H1 (cell line): Measurements from ENCODE around the gene LINC01488. TPM values are rescaled to one million over a fixed set of nuclear protein-coding genes. Genes with fewer than 3 reads are reported as not detected.
A peak's percentile ranks its signal among the peaks of the same experiment; 100 is the strongest.

ENCODE experiments used
- CTCF ChIA-PET: fragments of 300-600 bp; sonication (Branson Sonifier 250); formaldehyde crosslinking; loops from one replicate; lab custom pipeline; 2021; ENCODE audit not compliant: partially characterized antibody; lab: Charles Lee
- POLR2A ChIA-PET: fragments of 300-600 bp; sonication (Branson Sonifier 250); formaldehyde crosslinking; loops from one replicate; lab custom pipeline; 2021; ENCODE audit warnings: inconsistent platforms; ENCODE audit not compliant: partially characterized antibody; lab: Charles Lee
- DNase-seq, 2 experiments: peaks; one replicate each; pipeline versions ENCODE4 v3.0.0 to v3.0.0-alpha.2; 2010 to 2022; ENCODE audit warnings: low spot score in 2 of 2, low read depth in 1 of 2, mixed read lengths in 1 of 2
- FAIRE-seq: peaks from 2 replicates; lab custom pipeline; 2011; peaks lifted over from hg19 to GRCh38; lab: Jason Lieb, UNC
- H2AFZ ChIP-seq: 2 replicates; pipeline ENCODE4 v1.8.1; 2012; ENCODE audit warnings: low read length, inconsistent platforms
- H2AK5ac ChIP-seq: 2 replicates; pipeline ENCODE4 v1.6.1; 2013; ENCODE audit warnings: low read depth, low read length
- H2BK120ac ChIP-seq: replicated peaks from 2 replicates; pipeline ENCODE3; 2013; ENCODE audit warnings: low read depth, low read length, inconsistent platforms
- H2BK12ac ChIP-seq: 2 replicates; pipeline ENCODE4 v1.6.1; 2013; ENCODE audit warnings: low read depth, low read length
- H2BK15ac ChIP-seq: 2 replicates; pipeline ENCODE4 v1.6.1; 2013; ENCODE audit warnings: low read length
- H2BK20ac ChIP-seq: 2 replicates; pipeline ENCODE4 v1.6.1; 2013; ENCODE audit warnings: low read length
- H2BK5ac ChIP-seq: 2 replicates; pipeline ENCODE4 v1.6.1; 2013; ENCODE audit warnings: low read depth, low read length
- H3K14ac ChIP-seq: 2 replicates; pipeline ENCODE4 v1.6.1; 2013; ENCODE audit warnings: inconsistent platforms; ENCODE audit not compliant: insufficient read length
- H3K18ac ChIP-seq: 2 replicates; pipeline ENCODE4 v1.6.1; 2013; ENCODE audit warnings: low read length; ENCODE audit errors: extremely low read depth
- H3K23ac ChIP-seq: 2 replicates; pipeline ENCODE4 v1.6.1; 2013; ENCODE audit warnings: inconsistent platforms; ENCODE audit not compliant: insufficient read length
- H3K23me2 ChIP-seq: 2 replicates; pipeline ENCODE4 v1.6.1; 2013; ENCODE audit warnings: low read depth, low read length
- H3K27ac ChIP-seq: 2 replicates; pipeline ENCODE4 v1.6.1; 2011; ENCODE audit warnings: low read depth, low read length, inconsistent platforms
- H3K27me3 ChIP-seq, 4 experiments: replicated peaks in 1 of 4; 1 replicate in 1 of 4; 2 replicates in 3 of 4; pipeline versions ENCODE4 v1.6.1 to v1.8.1; 2011 to 2013; ENCODE audit warnings: low read length in 3 of 4, mild to moderate bottlenecking in 3 of 4, inconsistent platforms in 2 of 4, mixed read lengths in 2 of 4, moderate library complexity in 1 of 4; ENCODE audit not compliant: control insufficient read depth in 3 of 4, insufficient read depth in 3 of 4; ENCODE audit errors: extremely low read depth in 1 of 4
- H3K36me3 ChIP-seq, 4 experiments: 2 replicates each; pipeline versions ENCODE4 v1.6.1 to v1.8.1; 2011 to 2013; ENCODE audit warnings: mild to moderate bottlenecking in 4 of 4, low read length in 3 of 4, moderate library complexity in 2 of 4, control low read depth in 1 of 4, inconsistent platforms in 1 of 4; ENCODE audit not compliant: insufficient read depth in 4 of 4, control insufficient read depth in 2 of 4
- H3K4ac ChIP-seq: replicated peaks from 2 replicates; pipeline ENCODE3; 2013; ENCODE audit warnings: low read length, low read depth, mixed read lengths, inconsistent platforms; ENCODE audit not compliant: insufficient read length
- H3K4me1 ChIP-seq, 4 experiments: replicated peaks in 1 of 4; 1 replicate in 1 of 4; 2 replicates in 3 of 4; pipeline versions ENCODE4 v1.6.1 to v1.8.1; 2011 to 2013; ENCODE audit warnings: low read length in 3 of 4, inconsistent platforms in 2 of 4, mixed read lengths in 1 of 4; ENCODE audit not compliant: insufficient read depth in 4 of 4, control insufficient read depth in 3 of 4
- H3K4me2 ChIP-seq, 2 experiments: 2 replicates each; pipeline versions ENCODE4 v1.6.1 to v1.8.1; 2011 to 2013; ENCODE audit warnings: low read depth in 2 of 2, low read length in 2 of 2, control low read depth in 1 of 2, inconsistent platforms in 1 of 2, mild to moderate bottlenecking in 1 of 2; ENCODE audit not compliant: insufficient read depth in 1 of 2
- H3K4me3 ChIP-seq, 4 experiments: fragments of 200-600, 300-600 bp in 1 of 4; sonication (generic), shearing (Covaris generic), sonication (Bioruptor Twin) in 1 of 4; 2 replicates each; pipeline versions ENCODE4 v1.5.1 to v1.8.1; 2011 to 2016; ENCODE audit warnings: low read length in 4 of 4, low read depth in 3 of 4, control low read depth in 2 of 4, inconsistent platforms in 2 of 4, mild to moderate bottlenecking in 2 of 4, mixed read lengths in 1 of 4, moderate library complexity in 1 of 4; ENCODE audit not compliant: insufficient read depth in 2 of 4; ENCODE audit errors: extremely low read depth in 1 of 4
- H3K56ac ChIP-seq: replicated peaks from 2 replicates; pipeline ENCODE3; 2013; ENCODE audit warnings: low read depth, mild to moderate bottlenecking, mixed read lengths, low read length, inconsistent platforms; ENCODE audit not compliant: insufficient read length
- H3K79me1 ChIP-seq: 2 replicates; pipeline ENCODE4 v1.6.1; 2013; ENCODE audit warnings: low read depth, low read length, control low read depth
- H3K79me2 ChIP-seq, 2 experiments: 2 replicates each; pipeline versions ENCODE4 v1.6.1 to v1.8.1; 2012 to 2013; ENCODE audit warnings: low read length in 2 of 2, mild to moderate bottlenecking in 2 of 2, inconsistent platforms in 1 of 2; ENCODE audit not compliant: insufficient read depth in 2 of 2, control insufficient read depth in 1 of 2
- H3K9ac ChIP-seq, 4 experiments: replicated peaks in 1 of 4; 1 replicate in 1 of 4; 2 replicates in 3 of 4; pipeline versions ENCODE4 v1.6.1 to v1.8.1; 2011 to 2013; ENCODE audit warnings: low read depth in 3 of 4, low read length in 3 of 4, control low read depth in 2 of 4, mild to moderate bottlenecking in 2 of 4, moderate library complexity in 2 of 4, inconsistent platforms in 1 of 4; ENCODE audit errors: extremely low read depth in 1 of 4
- H3K9me3 ChIP-seq, 2 experiments: 2 replicates each; pipeline versions ENCODE4 v1.6.1 to v1.8.1; 2012 to 2013; ENCODE audit warnings: mild to moderate bottlenecking in 2 of 2, moderate library complexity in 2 of 2, control low read depth in 1 of 2, inconsistent platforms in 1 of 2, low read depth in 1 of 2, low read length in 1 of 2, mixed read lengths in 1 of 2; ENCODE audit not compliant: insufficient read depth in 2 of 2
- H4K20me1 ChIP-seq, 2 experiments: replicated peaks in 1 of 2; 2 replicates each; pipeline versions ENCODE3 to v1.8.1; 2011 to 2013; ENCODE audit warnings: inconsistent platforms in 2 of 2, low read length in 2 of 2, mild to moderate bottlenecking in 1 of 2; ENCODE audit not compliant: insufficient read depth in 2 of 2, control insufficient read depth in 1 of 2
- H4K5ac ChIP-seq: 2 replicates; pipeline ENCODE4 v1.6.1; 2013; ENCODE audit warnings: low read length, low read depth, mixed read lengths, inconsistent platforms; ENCODE audit not compliant: insufficient read length
- H4K8ac ChIP-seq: 2 replicates; pipeline ENCODE4 v1.8.0; 2013; ENCODE audit warnings: mild to moderate bottlenecking, moderate library complexity, low read length, inconsistent platforms; ENCODE audit not compliant: insufficient read depth; ENCODE audit errors: extremely low read depth
- H4K91ac ChIP-seq: replicated peaks from 2 replicates; pipeline ENCODE3; 2013; ENCODE audit warnings: low read length, mixed read lengths, inconsistent platforms; ENCODE audit not compliant: insufficient read length
- CTBP2 ChIP-seq: IDR thresholded peaks from 2 replicates; pipeline ENCODE4 v1.7.0; 2011; ENCODE audit warnings: borderline replicate concordance, mild to moderate bottlenecking, moderate library complexity, mixed read lengths, low read length; ENCODE audit not compliant: insufficient read depth, insufficient read length
- E2F6 ChIP-seq: IDR thresholded peaks from 2 replicates; pipeline ENCODE4 v1.6.1; 2012; ENCODE audit warnings: inconsistent platforms
- FOSL1 ChIP-seq: IDR thresholded peaks from 2 replicates; pipeline ENCODE4 v1.6.1; 2011; ENCODE audit warnings: mild to moderate bottlenecking, low read depth, low read length, moderate library complexity; ENCODE audit not compliant: insufficient read depth
- JUND ChIP-seq: IDR thresholded peaks from 2 replicates; pipeline ENCODE4 v1.6.1; 2011; ENCODE audit warnings: mild to moderate bottlenecking, improper control_type of control experiment, low read length
- KDM1A ChIP-seq: fragments of 200-600, 300-600 bp; sonication (generic); IDR thresholded peaks from 2 replicates; pipeline ENCODE4 v1.7.1; 2016; ENCODE audit warnings: mild to moderate bottlenecking, low read length, borderline replicate concordance
- KDM5A ChIP-seq: fragments of 200-600 bp; IDR thresholded peaks from 2 replicates; pipeline ENCODE4 v1.7.1; 2012; ENCODE audit warnings: mild to moderate bottlenecking, low read length, inconsistent platforms, mixed read lengths
- RAD21 ChIP-seq, 2 experiments: IDR thresholded peaks in 1 of 2; conservative IDR thresholded peaks in 1 of 2; 2 replicates each; pipeline ENCODE4 v1.6.1; 2011; ENCODE audit warnings: low read depth in 2 of 2, low read length in 2 of 2, improper control_type of control experiment in 1 of 2, inconsistent platforms in 1 of 2, mild to moderate bottlenecking in 1 of 2, moderate library complexity in 1 of 2
- RBBP5 ChIP-seq: IDR thresholded peaks from 2 replicates; pipeline ENCODE4 v1.7.1; 2012; ENCODE audit warnings: low read depth, mild to moderate bottlenecking, inconsistent platforms, low read length, moderate library complexity, borderline replicate concordance
- SIRT6 ChIP-seq: IDR thresholded peaks from one replicate; pipeline ENCODE4 v1.7.1; 2012; ENCODE audit warnings: low read length, inconsistent platforms
- SIX5 ChIP-seq: IDR thresholded peaks from 2 replicates; pipeline ENCODE4 v1.6.1; 2011; ENCODE audit warnings: mild to moderate bottlenecking, low read depth, low read length
- SP1 ChIP-seq: IDR thresholded peaks from 2 replicates; pipeline ENCODE4 v1.6.1; 2011; ENCODE audit warnings: low read depth, low read length
- SP2 ChIP-seq: IDR thresholded peaks from 2 replicates; pipeline ENCODE4 v1.6.1; 2012; ENCODE audit warnings: mild to moderate bottlenecking, low read length, inconsistent platforms
- SRF ChIP-seq: IDR thresholded peaks from 2 replicates; pipeline ENCODE4 v1.6.1; 2011; ENCODE audit warnings: mild to moderate bottlenecking, low read depth, low read length, moderate library complexity
- TBP ChIP-seq: IDR thresholded peaks from 2 replicates; pipeline ENCODE4 v1.6.1; 2011; ENCODE audit warnings: low read depth, low read length, improper control_type of control experiment
- whole genome bisulfite sequencing, 2 experiments: shearing (Covaris generic) in 1 of 2; methylation state at CpG; one replicate each; pipeline versions ENCODE4 v1.1.6 to v1.1.7; 2013 to 2015; ENCODE audit warnings: low lambda C conversion rate in 2 of 2, mixed read lengths in 2 of 2, inconsistent platforms in 1 of 2, low coverage in 1 of 2, missing lambda C conversion rate in 1 of 2; ENCODE audit not compliant: insufficient replicate concordance in 2 of 2, insufficient coverage in 1 of 2, insufficient read length in 1 of 2; ENCODE audit errors: extremely low coverage in 1 of 2, missing lambda C conversion rate in 1 of 2; 5-methylcytosine and 5-hydroxymethylcytosine counted together
- polyA plus RNA-seq, 7 experiments: library from polyadenylated mRNA; depleted of rRNA in 3 of 7; stranded (reverse) in 5 of 7; unstranded in 2 of 7; fragments of >200 nt in 5 of 7; fragments of 200-250 nt in 2 of 7; gene quantifications; 1 replicate in 5 of 7; 2 replicates in 1 of 7; 4 replicates in 1 of 7; pipeline versions ENCODE4 v1.2.1 to v1.2.3, GENCODE V29; 2011 to 2013; ENCODE audit warnings: missing spikeins in 2 of 7, mixed read lengths in 2 of 7
- total RNA-seq: library from RNA; stranded (reverse); fragmentation: NEBNext Ultra II Directional; extraction: Animal tissue kit (Norgen Biotek cat#: 25700); gene quantifications from 2 replicates; pipeline ENCODE4 v1.2.1, GENCODE V29; 2021

Gene LINC01488
- total and polyA plus RNA-seq, 2 of the 8 experiments (the other 6 are each of a cell fraction or from before 2014, with no cell fraction given) = not detected

GRCh38 chr11:69454018-69454417 lies 27.4 kb upstream of the LINC01488 start:
- no peaks in the 10 kb centered on the region; a peak in 1 of 7 replicates for H3K4me1 ChIP-seq
- peak overlapping the region; percentile 100; the same call in 1 of the 2 replicates for H2BK15ac ChIP-seq
- DNase-seq = no peak
- no peaks in the 10 kb centered on the region for H3K79me2 ChIP-seq
- no peak overlapping the region for H3K4me2 ChIP-seq
- H2BK5ac ChIP-seq = peak overlapping the region; percentile 44; the same call in 1 of the 2 replicates
- WGBS, 2 experiments = 90% methylated on average over 7 of the region's 7 CpGs; no CpG with 5 or more reads in 1 of the 2 experiments
- H3K23me2 ChIP-seq = peaks cover 2% of the 10 kb centered on the region; the same call in 1 of the 2 replicates
- H3K4ac ChIP-seq = peak overlapping the region; percentile 66
- H3K18ac ChIP-seq = no peak overlapping the region; the same call in 1 of the 2 replicates
- H3K36me3 ChIP-seq = no peaks in the 10 kb centered on the region
- peak overlapping the region; percentile 26 for H4K5ac ChIP-seq
- ChIA-PET CTCF (interaction anchor here (0.9 to 2.4 kb wide), 4 partner anchors 11 to 323 kb away, joined by 3 to 11 read pairs (median 4); no protein-coding TSS in a partner anchor), POLR2A (no interaction called here)
- no peak overlapping the region; the same call in 1 of the 2 replicates for H2BK20ac ChIP-seq
- H4K8ac ChIP-seq = no peak overlapping the region; the same call in 1 of the 2 replicates
- no peaks in the 10 kb centered on the region for H3K79me1 ChIP-seq
- no peak for FAIRE-seq
- H2AFZ ChIP-seq = no peak overlapping the region
- peak overlapping the region; percentile 33; the same call in 1 of the 2 replicates for H2BK12ac ChIP-seq
- no peak overlapping the region for H3K23ac ChIP-seq
- peaks cover 0 to 1% of the 10 kb centered on the region in 2 experiments for H4K20me1 ChIP-seq
- no peaks in the 10 kb centered on the region for H3K27me3 ChIP-seq
- no peak overlapping the region for H3K56ac ChIP-seq
- no peak overlapping the region for H2BK120ac ChIP-seq
- H3K9ac ChIP-seq = no peak overlapping the region
- no peak overlapping the region for H3K14ac ChIP-seq
- H2AK5ac ChIP-seq = no peak overlapping the region
- no peak overlapping the region for H4K91ac ChIP-seq
- H3K9me3 ChIP-seq = no peaks in the 10 kb centered on the region
- H3K27ac ChIP-seq = no peak overlapping the region
- H3K4me3 ChIP-seq = no peak overlapping the region
- TF ChIP-seq CTBP2 (no peak), RBBP5 (no peak), SIRT6 (no peak), SRF (no peak), SP2 (no peak), KDM5A (no peak), RAD21 (IDR thresholded peaks at IDR 0.05 in 1 of 2, conservative IDR thresholded peaks at IDR 0.05 in 1 of 2; ENCODE audit: low read depth in 2 of 2, low read length in 2 of 2) (no peak), TBP (no peak), KDM1A (no peak), SP1 (no peak), E2F6 (no peak), SIX5 (no peak), JUND (no peak), FOSL1 (no peak)
